Caco-2 (cell line): ENCODE measurements around the gene DMRTB1. TPM values are rescaled to one million over a fixed set of nuclear protein-coding genes. Genes with fewer than 3 reads are reported as not detected.

Experiments used
- BruUV-seq: library from RNA; stranded (reverse); fragments of 400-500 nt; replicated peaks from 2 replicates; lab custom pipeline; 2021; lab: Mats Ljungman, UMichigan
- CTCF ChIA-PET: fragments of 300-600 bp; sonication (Branson Sonifier 250); formaldehyde crosslinking; loops from one replicate; lab custom pipeline; 2022; ENCODE audit warnings: antibody characterized with exemption; lab: Charles Lee
- POLR2A ChIA-PET: fragments of 300-600 bp; sonication (Branson Sonifier 250); formaldehyde crosslinking; loops from one replicate; lab custom pipeline; 2022; ENCODE audit warnings: antibody characterized with exemption; lab: Charles Lee
- DNase-seq, 2 experiments: peaks; one replicate each; pipeline versions ENCODE4 v3.0.0 to v3.0.0-alpha.2; 2020 to 2022
- H3K27me3 ChIP-seq: replicated peaks from 2 replicates; pipeline ENCODE4 v1.6.0; 2011; ENCODE audit warnings: low read length; ENCODE audit not compliant: control insufficient read depth, insufficient read depth
- H3K36me3 ChIP-seq: 2 replicates; pipeline ENCODE4 v1.5.1; 2011; ENCODE audit warnings: low read length; ENCODE audit not compliant: control insufficient read depth, insufficient read depth
- H3K4me1 ChIP-seq: fragments of 250-450 bp; sonication (Bioruptor Pico); 2 replicates; pipeline ENCODE4 v1.5.1; 2020; ENCODE audit warnings: mild to moderate bottlenecking
- H3K4me3 ChIP-seq: 2 replicates; pipeline ENCODE4 v1.5.1; 2011; ENCODE audit warnings: low read depth, mild to moderate bottlenecking, control low read depth, low read length
- H3K9me3 ChIP-seq: fragments of 250-450 bp; sonication (Bioruptor Pico); 2 replicates; pipeline ENCODE4 v1.5.1; 2020; ENCODE audit warnings: mild to moderate bottlenecking, moderate library complexity
- H3K27ac Mint-ChIP-seq: one replicate; pipeline ENCODE4 v1.8.0; 2022; ENCODE audit warnings: mixed read lengths; ENCODE audit not compliant: unreplicated experiment
- H3K27me3 Mint-ChIP-seq: one replicate; pipeline ENCODE4 v1.8.0; 2022; ENCODE audit warnings: mixed read lengths; ENCODE audit not compliant: insufficient read depth, unreplicated experiment
- H3K36me3 Mint-ChIP-seq: one replicate; pipeline ENCODE4 v1.8.0; 2022; ENCODE audit warnings: mild to moderate bottlenecking, mixed read lengths; ENCODE audit not compliant: insufficient read depth, unreplicated experiment
- H3K4me1 Mint-ChIP-seq: one replicate; pipeline ENCODE4 v1.8.0; 2022; ENCODE audit warnings: low read depth, mixed read lengths; ENCODE audit not compliant: unreplicated experiment
- H3K4me3 Mint-ChIP-seq: one replicate; pipeline ENCODE4 v1.8.0; 2022; ENCODE audit warnings: mild to moderate bottlenecking, moderate library complexity, mixed read lengths; ENCODE audit not compliant: unreplicated experiment
- H3K9me3 Mint-ChIP-seq: one replicate; pipeline ENCODE4 v1.8.0; 2022; ENCODE audit warnings: mixed read lengths; ENCODE audit not compliant: unreplicated experiment
- CTCF ChIP-seq, 2 experiments: fragments of 200-600 bp in 1 of 2; IDR thresholded peaks; 1 replicate in 1 of 2; 2 replicates in 1 of 2; pipeline versions ENCODE4 v1.5.1 to v1.8.0; 2011 to 2022; ENCODE audit warnings: antibody characterized with exemption in 1 of 2, control low read depth in 1 of 2, inconsistent platforms in 1 of 2, low read depth in 1 of 2, low read length in 1 of 2, mild to moderate bottlenecking in 1 of 2, moderate library complexity in 1 of 2; ENCODE audit not compliant: insufficient read depth in 1 of 2, severe bottlenecking in 1 of 2, unreplicated experiment in 1 of 2
- intact Hi-C: fragments of 100-400 bp; cut with micrococcal nuclease; formaldehyde crosslinking; loops from one replicate; pipeline ENCODE4 v1.10.0; 2022; ENCODE audit not compliant: unreplicated experiment
- total RNA-seq: library from RNA; stranded (reverse); gene quantifications from 2 replicates; pipeline ENCODE4 v1.2.3, GENCODE V29; 2022

DMRTB1 gene
- total RNA-seq, 1 experiment from 2014 or later, result not detected

GRCh38 chr1:53468374-53468773, 9.2 kb downstream of the DMRTB1 start:
- Histone ChIP-seq H3K36me3 (no peaks in the 10 kb centered on the region), H3K9me3 (no peaks in the 10 kb centered on the region), H3K4me1 (no peaks in the 10 kb centered on the region), H3K27me3 (no peaks in the 10 kb centered on the region), H3K4me3 (no peak overlapping the region)
- peaks cover 6% of the 10 kb centered on the region for H3K36me3 Mint-ChIP-seq
- H3K4me3 Mint-ChIP-seq, result no peak overlapping the region
- H3K4me1 Mint-ChIP-seq, result no peaks in the 10 kb centered on the region
- intact Hi-C loops, result no loop called here
- DNase-seq, result no peak
- no peak overlapping the region for H3K27ac Mint-ChIP-seq
- CTCF ChIA-PET, result no interaction called here
- BruUV-seq, result no TSS peak
- no peaks in the 10 kb centered on the region for H3K9me3 Mint-ChIP-seq
- TF ChIP-seq CTCF (IDR thresholded peaks at IDR 0.05; ENCODE audit: insufficient read depth in 1 of 2, low read depth in 1 of 2, low read length in 1 of 2, severe bottlenecking in 1 of 2, unreplicated experiment in 1 of 2), result no peak
- POLR2A ChIA-PET, result no interaction called here
- H3K27me3 Mint-ChIP-seq, result no peaks in the 10 kb centered on the region

- H3K4me1 ChIP-seq, result no peaks in the 10 kb centered on the region
- no peaks in the 10 kb centered on the region for H3K36me3 ChIP-seq
- H3K9me3 ChIP-seq, result no peaks in the 10 kb centered on the region
- Mint-ChIP-seq H3K9me3 (no peaks in the 10 kb centered on the region), H3K4me3 (no peak overlapping the region), H3K4me1 (no peaks in the 10 kb centered on the region), H3K27me3 (no peaks in the 10 kb centered on the region), H3K36me3 (peaks cover 6% of the 10 kb centered on the region), H3K27ac (no peak overlapping the region)
- TF ChIP-seq CTCF (IDR thresholded peaks at IDR 0.05; ENCODE audit: insufficient read depth in 1 of 2, low read depth in 1 of 2, low read length in 1 of 2, severe bottlenecking in 1 of 2, unreplicated experiment in 1 of 2), result no peak
- no peak overlapping the region for H3K4me3 ChIP-seq
- POLR2A ChIA-PET, result no interaction called here
- intact Hi-C loops, result no loop called here
- no peak for DNase-seq
- H3K27me3 ChIP-seq, result no peaks in the 10 kb centered on the region
- CTCF ChIA-PET, result no interaction called here
- BruUV-seq, result no TSS peak
Measured at GRCh38 chr1:53469373-53469772, 10.2 kb downstream of the DMRTB1 start.

GRCh38 chr1:53470155-53470554, 11.0 kb downstream of the DMRTB1 start:
- Mint-ChIP-seq H3K4me1 (no peaks in the 10 kb centered on the region), H3K27me3 (peaks cover 2% of the 10 kb centered on the region), H3K4me3 (no peak overlapping the region), H3K27ac (no peak overlapping the region), H3K9me3 (no peaks in the 10 kb centered on the region), H3K36me3 (peaks cover 6% of the 10 kb centered on the region)
- Histone ChIP-seq H3K4me1 (no peaks in the 10 kb centered on the region), H3K9me3 (no peaks in the 10 kb centered on the region), H3K36me3 (no peaks in the 10 kb centered on the region), H3K27me3 (no peaks in the 10 kb centered on the region), H3K4me3 (no peak overlapping the region)
- CTCF ChIA-PET, result no interaction called here
- no peak for DNase-seq
- BruUV-seq, result no TSS peak
- POLR2A ChIA-PET, result no interaction called here
- TF ChIP-seq CTCF (IDR thresholded peaks at IDR 0.05; ENCODE audit: insufficient read depth in 1 of 2, low read depth in 1 of 2, low read length in 1 of 2, severe bottlenecking in 1 of 2, unreplicated experiment in 1 of 2), result no peak
- intact Hi-C loops, result no loop called here
